Endothelial cell of umbilical vein (primary cell): ENCODE measurements around the gene PSMD9. TPM values are rescaled to one million over a fixed set of nuclear protein-coding genes. Genes with fewer than 3 reads are reported as not detected.

Experiments
- BruUV-seq: library from RNA; stranded (reverse); fragments of 400-500 nt; replicated peaks from 2 replicates; lab custom pipeline; 2021; lab: Mats Ljungman, UMichigan
- CTCF ChIA-PET: fragments of 300-600, 350-600 bp; sonication (Branson Sonifier 250); formaldehyde crosslinking; loops from one replicate; lab custom pipeline; 2021; ENCODE audit warnings: antibody characterized with exemption, inconsistent platforms; lab: Charles Lee
- POLR2A ChIA-PET: fragments of 300-600, 350-600 bp; sonication (Branson Sonifier 250); formaldehyde crosslinking; loops from one replicate; lab custom pipeline; 2021; ENCODE audit warnings: antibody characterized with exemption, inconsistent platforms; lab: Charles Lee
- DNase-seq: peaks from one replicate; pipeline ENCODE4 v3.0.0-alpha.2; 2011; ENCODE audit warnings: low read depth, low spot score
- FAIRE-seq: peaks from 2 replicates; lab custom pipeline; 2011; peaks lifted over from hg19 to GRCh38; lab: Jason Lieb, UNC
- H2AFZ ChIP-seq: 2 replicates; pipeline ENCODE4 v1.6.0; 2012; ENCODE audit warnings: low read depth, low read length, control low read depth, inconsistent platforms
- H3K27ac ChIP-seq: 2 replicates; pipeline ENCODE4 v1.5.1; 2011; ENCODE audit warnings: low read depth, mild to moderate bottlenecking, control low read depth, low read length, moderate library complexity; ENCODE audit not compliant: insufficient read depth
- H3K27me3 ChIP-seq, 2 experiments: 2 replicates each; pipeline versions ENCODE4 v1.6.0 to v1.6.1; 2011; ENCODE audit warnings: low read length in 2 of 2, mixed read lengths in 1 of 2; ENCODE audit not compliant: control insufficient read depth in 2 of 2, insufficient read depth in 2 of 2
- H3K36me3 ChIP-seq, 2 experiments: 2 replicates in 1 of 2; 3 replicates in 1 of 2; pipeline ENCODE4 v1.5.1; 2011; ENCODE audit warnings: low read length in 2 of 2, mild to moderate bottlenecking in 1 of 2, moderate library complexity in 1 of 2; ENCODE audit not compliant: control insufficient read depth in 2 of 2, insufficient read depth in 2 of 2; ENCODE audit errors: extremely low read depth in 1 of 2
- H3K4me1 ChIP-seq: 3 replicates; pipeline ENCODE4 v1.5.1; 2011; ENCODE audit warnings: mild to moderate bottlenecking, low read length; ENCODE audit not compliant: control insufficient read depth, insufficient read depth; ENCODE audit errors: extremely low read depth
- H3K4me2 ChIP-seq: 2 replicates; pipeline ENCODE4 v1.6.1; 2011; ENCODE audit warnings: low read length, control low read depth, mixed read lengths; ENCODE audit not compliant: insufficient read depth
- H3K4me3 ChIP-seq, 3 experiments: fragments of 200-600 bp in 1 of 3; sonication (generic), shearing (Covaris generic) in 1 of 3; replicated peaks in 1 of 3; 2 replicates each; pipeline ENCODE4 v1.5.1; 2011 to 2016; ENCODE audit warnings: control low read depth in 3 of 3, low read length in 3 of 3, mild to moderate bottlenecking in 2 of 3, inconsistent platforms in 1 of 3, low read depth in 1 of 3, moderate library complexity in 1 of 3; ENCODE audit not compliant: insufficient read depth in 1 of 3
- H3K79me2 ChIP-seq: 2 replicates; pipeline ENCODE4 v1.6.0; 2012; ENCODE audit warnings: low read length, inconsistent platforms; ENCODE audit not compliant: control insufficient read depth, insufficient read depth
- H3K9ac ChIP-seq: replicated peaks from 2 replicates; pipeline ENCODE3; 2011; ENCODE audit warnings: low read length, control low read depth; ENCODE audit not compliant: insufficient read depth; ENCODE audit errors: extremely low read depth
- H3K9me1 ChIP-seq: replicated peaks from 3 replicates; pipeline ENCODE4 v1.6.0; 2011; ENCODE audit warnings: mild to moderate bottlenecking, low read length; ENCODE audit not compliant: control insufficient read depth, insufficient read depth; ENCODE audit errors: extremely low read depth
- H3K9me3 ChIP-seq: replicated peaks from 2 replicates; pipeline ENCODE4 v1.5.1; 2012; ENCODE audit warnings: low read length, inconsistent platforms; ENCODE audit not compliant: control insufficient read depth, insufficient read depth
- H4K20me1 ChIP-seq: replicated peaks from 2 replicates; pipeline ENCODE3; 2011; ENCODE audit warnings: mild to moderate bottlenecking, low read length; ENCODE audit not compliant: control insufficient read depth, insufficient read depth; ENCODE audit errors: extremely low read depth
- EZH2 ChIP-seq: IDR thresholded peaks from 2 replicates; pipeline ENCODE4 v1.6.1; 2012; ENCODE audit warnings: borderline replicate concordance, low read depth, mild to moderate bottlenecking, moderate library complexity, low read length, inconsistent platforms; ENCODE audit not compliant: severe bottlenecking
- FOS ChIP-seq: IDR thresholded peaks from 2 replicates; pipeline ENCODE4 v1.6.1; 2011; ENCODE audit warnings: mild to moderate bottlenecking, low read length, moderate library complexity, borderline replicate concordance; ENCODE audit not compliant: insufficient read depth
- GATA2 ChIP-seq: IDR thresholded peaks from 2 replicates; pipeline ENCODE4 v1.7.0; 2011; ENCODE audit warnings: low read depth, mild to moderate bottlenecking, moderate library complexity, mixed read lengths, low read length; ENCODE audit not compliant: insufficient read length, insufficient read depth
- JUN ChIP-seq: IDR thresholded peaks from 2 replicates; pipeline ENCODE4 v1.6.1; 2011; ENCODE audit warnings: borderline replicate concordance, low read depth; ENCODE audit not compliant: insufficient read length, insufficient read depth
- MAX ChIP-seq: IDR thresholded peaks from 2 replicates; pipeline ENCODE4 v1.6.1; 2011; ENCODE audit not compliant: insufficient read depth, insufficient read length
- POLR2A ChIP-seq: IDR thresholded peaks from 2 replicates; pipeline ENCODE4 v1.6.1; 2012; ENCODE audit warnings: low read depth, mild to moderate bottlenecking, control low read depth, low read length
- POLR2AphosphoS5 ChIP-seq: IDR thresholded peaks from 2 replicates; pipeline ENCODE4 v1.6.1; 2012; ENCODE audit warnings: low read depth, mild to moderate bottlenecking, control low read depth, low read length, moderate library complexity; ENCODE audit not compliant: insufficient read depth
- dilution Hi-C: fragments of 300-500 bp; cut with MboI; formaldehyde crosslinking; loops from one replicate; pipeline ENCODE4 v1.15.0; 2019; ENCODE audit warnings: low sequenced_read_pairs; ENCODE audit not compliant: extremely low pct_ligation_motif_present
- intact Hi-C: fragments of 100-400 bp; cut with micrococcal nuclease; formaldehyde crosslinking; loops from one replicate; pipeline ENCODE4 v1.10.0; 2022
- polyA plus RNA-seq, 4 experiments: library from polyadenylated mRNA; depleted of rRNA in 3 of 4; stranded (reverse) in 3 of 4; unstranded in 1 of 4; fragments of >200 nt; gene quantifications; 2 replicates each; pipeline versions ENCODE4 v1.2.1 to v1.2.3, GENCODE V29; 2011 to 2012; ENCODE audit warnings: missing spikeins in 1 of 4
- total RNA-seq: library from RNA; stranded (reverse); gene quantifications from 2 replicates; pipeline ENCODE4 v1.2.3, GENCODE V29; 2021
- TF ChIP-seq, protein P1 (sequence below), 2 donors: IDR thresholded peaks; 1 replicate in 1 of 2; 2 replicates in 1 of 2; pipeline ENCODE4 v1.5.1; 2011; ENCODE audit warnings: low read length in 2 of 2, mild to moderate bottlenecking in 2 of 2, moderate library complexity in 2 of 2, control low read depth in 1 of 2, inconsistent platforms in 1 of 2, low read depth in 1 of 2; ENCODE audit not compliant: insufficient read depth in 1 of 2; ENCODE audit errors: extremely low read depth in 1 of 2

PSMD9 gene
- total and polyA plus RNA-seq, 2 donors (not counting 3 experiments of a cell fraction or from before 2014, with no cell fraction given): 69.2 to 118 TPM

DNA sequence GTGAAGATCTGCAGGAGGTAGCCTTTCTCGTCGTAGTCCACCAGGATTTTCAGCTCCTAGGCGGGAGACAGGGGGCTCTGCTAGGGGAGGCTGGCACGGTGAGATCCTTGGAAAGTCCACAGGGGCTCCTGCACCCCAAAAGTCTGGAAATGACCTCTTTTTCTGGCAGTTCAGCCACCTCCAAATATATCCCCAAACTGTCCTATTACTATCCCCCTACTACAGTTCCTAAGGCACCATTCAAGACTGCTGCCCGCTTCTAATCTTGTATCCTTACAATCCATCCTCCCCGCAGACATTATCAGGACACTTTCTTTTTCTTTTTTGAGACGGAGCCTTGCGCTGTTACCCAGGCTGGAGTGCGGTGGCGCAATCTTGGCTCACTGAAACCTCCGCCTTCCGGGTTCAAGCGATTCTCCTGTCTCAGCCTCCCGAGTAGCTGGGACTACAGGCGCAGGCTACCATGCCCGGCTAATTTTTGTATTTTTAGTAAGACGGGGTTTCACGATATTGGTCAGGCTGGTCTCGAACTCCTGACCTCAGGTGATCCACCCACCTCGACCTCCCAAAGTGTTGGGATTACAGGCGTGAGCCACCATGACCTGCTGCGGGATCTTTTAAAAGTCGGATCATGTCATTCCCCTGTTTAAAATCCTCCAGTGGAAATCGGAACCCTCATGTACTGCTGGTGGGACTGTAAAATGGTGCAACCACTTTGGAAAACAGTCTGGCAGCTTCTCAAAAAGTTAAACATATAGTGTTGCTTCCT lies 48.4 kb upstream of the PSMD9 start:
- H3K4me3 ChIP-seq: peak overlapping the region; percentile 47 to 56 (median 53)
- H3K27me3 ChIP-seq: no peaks in the 10 kb centered on the region
- peak overlapping the region; percentile 44 for H3K9ac ChIP-seq
- intact Hi-C loops: loop anchor here (1.0 to 2.0 kb wide), 2 partner anchors 45 to 48 kb away; partner anchors contain the start of gene PSMD9
- H3K9me1 ChIP-seq: no peaks in the 10 kb centered on the region
- ChIA-PET CTCF (interaction anchor here (0.5 to 6.2 kb wide), 2 partner anchors 45 to 348 kb away, joined by 5 to 73 read pairs; partner anchors contain the start of gene RHOF), POLR2A (interaction anchor here (0.9 kb wide), 1 partner anchor 38 kb away, joined by 6 read pairs; no protein-coding TSS in a partner anchor)
- TF ChIP-seq POLR2AphosphoS5: no peak
- peak overlapping the region; percentile 83 for H2AFZ ChIP-seq
- H3K36me3 ChIP-seq: no peaks in the 10 kb centered on the region
- H3K4me2 ChIP-seq: peak overlapping the region; percentile 49
- dilution Hi-C loops: no loop called here
- H3K4me1 ChIP-seq: peaks cover 2% of the 10 kb centered on the region
- FAIRE-seq (no peak), DNase-seq (no peak)
- H3K9me3 ChIP-seq: no peaks in the 10 kb centered on the region
- no peak overlapping the region for H3K27ac ChIP-seq
- BruUV-seq: TSS peak; percentile 61
- no peaks in the 10 kb centered on the region for H4K20me1 ChIP-seq
- no peaks in the 10 kb centered on the region for H3K79me2 ChIP-seq

GRCh38 chr12:121843236-121843982 lies 45.2 kb upstream of the PSMD9 start:
- peaks cover 2% of the 10 kb centered on the region for H3K4me1 ChIP-seq
- H3K27me3 ChIP-seq: no peaks in the 10 kb centered on the region
- DNase-seq (no peak), FAIRE-seq (no peak)
- no peaks in the 10 kb centered on the region for H3K79me2 ChIP-seq
- intact Hi-C loops: no loop called here
- no peak overlapping the region for H3K4me2 ChIP-seq
- no TSS peak for BruUV-seq
- H3K36me3 ChIP-seq: no peaks in the 10 kb centered on the region
- H3K4me3 ChIP-seq: no peak overlapping the region
- H3K27ac ChIP-seq: no peak overlapping the region
- no peak overlapping the region for H3K9ac ChIP-seq
- no peaks in the 10 kb centered on the region for H4K20me1 ChIP-seq
- ChIA-PET CTCF (interaction anchor here (1.1 to 2.0 kb wide), 2 partner anchors 32 to 49 kb away, joined by 3 to 6 read pairs; partner anchors contain the start of gene RHOF), POLR2A (no interaction called here)
- TF ChIP-seq JUN: no peak
- TF ChIP-seq GATA2: no peak
- TF ChIP-seq, protein P1, sequence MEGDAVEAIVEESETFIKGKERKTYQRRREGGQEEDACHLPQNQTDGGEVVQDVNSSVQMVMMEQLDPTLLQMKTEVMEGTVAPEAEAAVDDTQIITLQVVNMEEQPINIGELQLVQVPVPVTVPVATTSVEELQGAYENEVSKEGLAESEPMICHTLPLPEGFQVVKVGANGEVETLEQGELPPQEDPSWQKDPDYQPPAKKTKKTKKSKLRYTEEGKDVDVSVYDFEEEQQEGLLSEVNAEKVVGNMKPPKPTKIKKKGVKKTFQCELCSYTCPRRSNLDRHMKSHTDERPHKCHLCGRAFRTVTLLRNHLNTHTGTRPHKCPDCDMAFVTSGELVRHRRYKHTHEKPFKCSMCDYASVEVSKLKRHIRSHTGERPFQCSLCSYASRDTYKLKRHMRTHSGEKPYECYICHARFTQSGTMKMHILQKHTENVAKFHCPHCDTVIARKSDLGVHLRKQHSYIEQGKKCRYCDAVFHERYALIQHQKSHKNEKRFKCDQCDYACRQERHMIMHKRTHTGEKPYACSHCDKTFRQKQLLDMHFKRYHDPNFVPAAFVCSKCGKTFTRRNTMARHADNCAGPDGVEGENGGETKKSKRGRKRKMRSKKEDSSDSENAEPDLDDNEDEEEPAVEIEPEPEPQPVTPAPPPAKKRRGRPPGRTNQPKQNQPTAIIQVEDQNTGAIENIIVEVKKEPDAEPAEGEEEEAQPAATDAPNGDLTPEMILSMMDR (IDR thresholded peaks at IDR 0.05; ENCODE audit: extremely low read depth in 1 of 2, insufficient read depth in 1 of 2, low read depth in 1 of 2, low read length in 2 of 2): no peak
- no peak for TF ChIP-seq FOS
- TF ChIP-seq MAX: no peak
- no peak for TF ChIP-seq EZH2
- no peak for TF ChIP-seq POLR2A
- no peak for TF ChIP-seq POLR2AphosphoS5
- H3K9me1 ChIP-seq: no peaks in the 10 kb centered on the region
- H2AFZ ChIP-seq: no peak overlapping the region
- dilution Hi-C loops: no loop called here
- H3K9me3 ChIP-seq: no peaks in the 10 kb centered on the region
